Measurements from ENCODE around the gene PDCD2L. TPM values are rescaled to one million over a fixed set of nuclear protein-coding genes. Genes with fewer than 3 reads are reported as not detected.

The PDCD2L gene
- polyA plus RNA-seq, 1 donor from 2014 or later, result 47.5 TPM

DNA sequence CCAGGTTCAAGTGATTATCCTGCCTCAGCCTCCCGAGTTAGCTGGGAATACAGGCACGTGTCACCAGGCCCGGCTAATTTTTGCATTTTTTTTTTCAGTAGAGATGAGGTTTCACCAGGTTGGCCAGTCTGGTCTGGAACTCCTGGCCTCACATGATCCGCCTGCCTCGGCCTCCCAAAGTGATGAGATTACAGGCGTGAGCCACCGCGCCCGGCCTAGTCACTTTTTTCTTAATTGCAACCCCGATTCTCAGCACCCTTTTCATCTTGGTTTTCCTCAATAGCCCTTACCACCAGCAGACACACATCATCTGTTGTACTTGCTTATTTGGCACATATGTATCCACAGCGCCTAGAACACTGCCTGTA lies 39.8 kb upstream of the PDCD2L start:
- Histone ChIP-seq H4K20me1 (ENCODE audit: insufficient read depth) (no peaks in the 10 kb centered on the region), H3K4me3 (ENCODE audit: low read length) (peak overlapping the region; percentile 90), H3K27me3 (ENCODE audit: insufficient read depth, low read depth, low read length) (no peaks in the 10 kb centered on the region), H3K79me2 (replicated peaks; ENCODE audit: insufficient read depth, low read length) (no peaks in the 10 kb centered on the region), H2AFZ (ENCODE audit: low read depth, low read length) (peak overlapping the region; percentile 42), H3F3A (ENCODE audit: insufficient read depth, low read length, poor library complexity, severe bottlenecking) (no peaks in the 10 kb centered on the region), H3K4me2 (ENCODE audit: low read length) (peak overlapping the region; percentile 28), H3K9ac (ENCODE audit: low read length) (peak overlapping the region; percentile 80), H3K36me3 (ENCODE audit: insufficient read depth, low read length) (no peaks in the 10 kb centered on the region), H3K27ac (ENCODE audit: low read length) (peak overlapping the region; percentile 53), H3K9me3 (ENCODE audit: low read length) (no peaks in the 10 kb centered on the region), H3K9me2 (ENCODE audit: insufficient read depth, low read length) (no peaks in the 10 kb centered on the region)
- no peak for TF ChIP-seq MXI1 (conservative IDR thresholded peaks at IDR 0.05; ENCODE audit: poor library complexity, severe bottlenecking)
- no peak for TF ChIP-seq SMC3 (conservative IDR thresholded peaks at IDR 0.05; ENCODE audit: poor library complexity)
- no peak for TF ChIP-seq RAD21 (conservative IDR thresholded peaks at IDR 0.05)
- TF ChIP-seq, protein P1, sequence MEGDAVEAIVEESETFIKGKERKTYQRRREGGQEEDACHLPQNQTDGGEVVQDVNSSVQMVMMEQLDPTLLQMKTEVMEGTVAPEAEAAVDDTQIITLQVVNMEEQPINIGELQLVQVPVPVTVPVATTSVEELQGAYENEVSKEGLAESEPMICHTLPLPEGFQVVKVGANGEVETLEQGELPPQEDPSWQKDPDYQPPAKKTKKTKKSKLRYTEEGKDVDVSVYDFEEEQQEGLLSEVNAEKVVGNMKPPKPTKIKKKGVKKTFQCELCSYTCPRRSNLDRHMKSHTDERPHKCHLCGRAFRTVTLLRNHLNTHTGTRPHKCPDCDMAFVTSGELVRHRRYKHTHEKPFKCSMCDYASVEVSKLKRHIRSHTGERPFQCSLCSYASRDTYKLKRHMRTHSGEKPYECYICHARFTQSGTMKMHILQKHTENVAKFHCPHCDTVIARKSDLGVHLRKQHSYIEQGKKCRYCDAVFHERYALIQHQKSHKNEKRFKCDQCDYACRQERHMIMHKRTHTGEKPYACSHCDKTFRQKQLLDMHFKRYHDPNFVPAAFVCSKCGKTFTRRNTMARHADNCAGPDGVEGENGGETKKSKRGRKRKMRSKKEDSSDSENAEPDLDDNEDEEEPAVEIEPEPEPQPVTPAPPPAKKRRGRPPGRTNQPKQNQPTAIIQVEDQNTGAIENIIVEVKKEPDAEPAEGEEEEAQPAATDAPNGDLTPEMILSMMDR (IDR thresholded peaks at IDR 0.05; ENCODE audit: poor library complexity, severe bottlenecking), result no peak
- TF ChIP-seq, protein P2, sequence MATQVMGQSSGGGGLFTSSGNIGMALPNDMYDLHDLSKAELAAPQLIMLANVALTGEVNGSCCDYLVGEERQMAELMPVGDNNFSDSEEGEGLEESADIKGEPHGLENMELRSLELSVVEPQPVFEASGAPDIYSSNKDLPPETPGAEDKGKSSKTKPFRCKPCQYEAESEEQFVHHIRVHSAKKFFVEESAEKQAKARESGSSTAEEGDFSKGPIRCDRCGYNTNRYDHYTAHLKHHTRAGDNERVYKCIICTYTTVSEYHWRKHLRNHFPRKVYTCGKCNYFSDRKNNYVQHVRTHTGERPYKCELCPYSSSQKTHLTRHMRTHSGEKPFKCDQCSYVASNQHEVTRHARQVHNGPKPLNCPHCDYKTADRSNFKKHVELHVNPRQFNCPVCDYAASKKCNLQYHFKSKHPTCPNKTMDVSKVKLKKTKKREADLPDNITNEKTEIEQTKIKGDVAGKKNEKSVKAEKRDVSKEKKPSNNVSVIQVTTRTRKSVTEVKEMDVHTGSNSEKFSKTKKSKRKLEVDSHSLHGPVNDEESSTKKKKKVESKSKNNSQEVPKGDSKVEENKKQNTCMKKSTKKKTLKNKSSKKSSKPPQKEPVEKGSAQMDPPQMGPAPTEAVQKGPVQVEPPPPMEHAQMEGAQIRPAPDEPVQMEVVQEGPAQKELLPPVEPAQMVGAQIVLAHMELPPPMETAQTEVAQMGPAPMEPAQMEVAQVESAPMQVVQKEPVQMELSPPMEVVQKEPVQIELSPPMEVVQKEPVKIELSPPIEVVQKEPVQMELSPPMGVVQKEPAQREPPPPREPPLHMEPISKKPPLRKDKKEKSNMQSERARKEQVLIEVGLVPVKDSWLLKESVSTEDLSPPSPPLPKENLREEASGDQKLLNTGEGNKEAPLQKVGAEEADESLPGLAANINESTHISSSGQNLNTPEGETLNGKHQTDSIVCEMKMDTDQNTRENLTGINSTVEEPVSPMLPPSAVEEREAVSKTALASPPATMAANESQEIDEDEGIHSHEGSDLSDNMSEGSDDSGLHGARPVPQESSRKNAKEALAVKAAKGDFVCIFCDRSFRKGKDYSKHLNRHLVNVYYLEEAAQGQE (IDR thresholded peaks at IDR 0.05; ENCODE audit: borderline replicate concordance), result no peak

DNA sequence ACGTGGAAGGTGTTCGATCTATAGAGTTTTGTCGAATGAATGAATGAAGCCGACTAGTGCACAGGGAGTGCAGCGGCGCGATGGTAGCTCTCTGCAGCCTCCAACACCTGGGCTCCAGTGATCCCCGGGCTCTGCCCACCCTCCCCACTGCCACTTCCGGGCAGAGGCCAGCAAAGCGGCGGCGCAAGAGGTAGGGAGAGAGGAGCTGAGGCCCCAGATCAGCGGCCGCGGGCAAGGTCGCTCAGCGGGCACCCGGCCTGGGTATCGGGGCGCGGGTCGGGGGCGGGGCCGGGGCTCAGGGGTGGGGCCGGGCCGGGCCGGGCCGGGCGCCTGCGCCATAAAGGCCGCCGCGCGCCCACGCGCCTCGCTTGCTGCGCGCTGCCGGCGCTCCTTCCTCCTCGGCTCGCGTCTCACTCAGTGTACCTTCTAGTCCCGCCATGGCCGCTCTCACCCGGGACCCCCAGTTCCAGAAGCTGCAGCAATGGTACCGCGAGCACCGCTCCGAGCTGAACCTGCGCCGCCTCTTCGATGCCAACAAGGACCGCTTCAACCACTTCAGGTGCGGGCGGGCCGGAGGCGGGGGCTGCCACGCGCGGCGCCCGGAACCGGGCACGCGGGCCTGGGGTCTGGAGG lies 39.3 kb upstream of the PDCD2L start, which contains the start of gene GPI:
TSS of gene GPI (plus strand) at position 367 of the 633 bp plus-strand sequence. CDS start at position 438, 71 bp downstream.
- Histone ChIP-seq H3K27ac (ENCODE audit: low read length) (peak within 1 kb of the TSS; percentile 53), H3K79me2 (replicated peaks; ENCODE audit: insufficient read depth, low read length) (no peaks in the 10 kb centered on the region), H3K9me2 (ENCODE audit: insufficient read depth, low read length) (no peaks in the 10 kb centered on the region), H4K20me1 (ENCODE audit: insufficient read depth) (no peaks in the 10 kb centered on the region), H3K4me2 (ENCODE audit: low read length) (peak within 1 kb of the TSS; percentile 63), H3K27me3 (ENCODE audit: insufficient read depth, low read depth, low read length) (no peaks in the 10 kb centered on the region), H3K9me3 (ENCODE audit: low read length) (no peaks in the 10 kb centered on the region), H3K36me3 (ENCODE audit: insufficient read depth, low read length) (no peaks in the 10 kb centered on the region), H3F3A (ENCODE audit: insufficient read depth, low read length, poor library complexity, severe bottlenecking) (no peaks in the 10 kb centered on the region), H2AFZ (ENCODE audit: low read depth, low read length) (peak within 1 kb of the TSS; percentile 42), H3K9ac (ENCODE audit: low read length) (peak within 1 kb of the TSS; percentile 80), H3K4me3 (ENCODE audit: low read length) (peak within 1 kb of the TSS; percentile 90)
- TF ChIP-seq POLR2AphosphoS5 (IDR thresholded peaks at IDR 0.05) (peak; percentile 54), EZH2 (IDR thresholded peaks at IDR 0.05; ENCODE audit: borderline replicate concordance, insufficient read depth, low read length, poor library complexity, severe bottlenecking) (no peak), SMC3 (conservative IDR thresholded peaks at IDR 0.05; ENCODE audit: poor library complexity) (no peak), MXI1 (conservative IDR thresholded peaks at IDR 0.05; ENCODE audit: poor library complexity, severe bottlenecking) (peak; percentile 82), TAF1 (IDR thresholded peaks at IDR 0.05; ENCODE audit: low read depth) (no peak), EP300 (conservative IDR thresholded peaks at IDR 0.05; ENCODE audit: poor library complexity, severe bottlenecking) (no peak), RAD21 (conservative IDR thresholded peaks at IDR 0.05) (no peak)
- TF ChIP-seq, protein P1 (IDR thresholded peaks at IDR 0.05; ENCODE audit: poor library complexity, severe bottlenecking), result no peak
- TF ChIP-seq, protein P2 (IDR thresholded peaks at IDR 0.05; ENCODE audit: borderline replicate concordance), result peak; percentile 15
